Gastroesophageal sphincter (tissue), 4 donors: Measurements from ENCODE around the gene ITGA5. TPM values are rescaled to one million over a fixed set of nuclear protein-coding genes. Genes with fewer than 3 reads are reported as not detected.

Source experiments
- ATAC-seq: fragments of 150-250 bp; one replicate; pipeline ENCODE4 v1.9.1; 2016; ENCODE audit warnings: mild to moderate bottlenecking, moderate library complexity
- H3K27ac ChIP-seq, 4 donors: fragments of 200-600 bp; sonication (generic) in 3 of 4; 1 replicate in 3 of 4; 2 replicates in 1 of 4; pipeline ENCODE4 v1.5.1; 2016 to 2019
- H3K27me3 ChIP-seq: fragments of 200-600 bp; sonication (generic); one replicate; pipeline ENCODE4 v1.5.1; 2019
- H3K36me3 ChIP-seq, 2 donors: fragments of 200-600 bp; sonication (generic); one replicate each; pipeline ENCODE4 v1.5.1; 2019; ENCODE audit warnings: control low read depth in 1 of 2
- H3K4me1 ChIP-seq, 3 donors: fragments of 200-600 bp; sonication (generic); 1 replicate in 2 of 3; 2 replicates in 1 of 3; pipeline ENCODE4 v1.5.1; 2016 to 2019; ENCODE audit warnings: control low read depth in 2 of 3
- H3K4me3 ChIP-seq, 2 donors: fragments of 200-600 bp; sonication (generic); one replicate each; pipeline ENCODE4 v1.5.1; 2019; ENCODE audit warnings: mild to moderate bottlenecking in 1 of 2, moderate library complexity in 1 of 2
- H3K9me3 ChIP-seq, 3 donors: fragments of 200-600 bp; sonication (generic); one replicate each; pipeline ENCODE4 v1.5.1; 2017 to 2019; ENCODE audit warnings: control low read depth in 2 of 3
- EP300 ChIP-seq: sonication (generic); formaldehyde crosslinking; IDR thresholded peaks from one replicate; pipeline ENCODE4 v1.6.1; 2017; ENCODE audit warnings: antibody characterized with exemption, mild to moderate bottlenecking
- POLR2A ChIP-seq, 2 donors: fragments of 450-650 bp; IDR thresholded peaks; one replicate each; pipeline ENCODE4 v1.6.1; 2017; ENCODE audit warnings: antibody characterized with exemption in 2 of 2, mild to moderate bottlenecking in 2 of 2, moderate library complexity in 1 of 2
- POLR2AphosphoS5 ChIP-seq: sonication (generic); formaldehyde crosslinking; IDR thresholded peaks from one replicate; pipeline ENCODE4 v1.6.1; 2017; ENCODE audit warnings: antibody characterized with exemption
- WGBS, 2 donors: methylation state at CpG; one replicate each; pipeline ENCODE4 v1.1.5; 2018; ENCODE audit warnings: low coverage in 1 of 2; 5-methylcytosine and 5-hydroxymethylcytosine counted together
- total RNA-seq, 4 donors: library from RNA; depleted of rRNA; stranded (reverse); fragments of >200 nt; gene quantifications; one replicate each; pipeline ENCODE4 v1.1.0, GENCODE V29; 2016
- TF ChIP-seq, protein P1 (sequence below), 4 experiments: fragments of 200-600 bp in 2 of 4; fragments of 450-650 bp in 2 of 4; sonication (generic) in 1 of 4; IDR thresholded peaks; one replicate each; pipeline ENCODE4 v1.5.1; 2017 to 2019; ENCODE audit warnings: antibody characterized with exemption in 4 of 4, mild to moderate bottlenecking in 2 of 4, moderate library complexity in 2 of 4

The ITGA5 gene
- total RNA-seq, 4 donors from 2014 or later: 141 to 908 (median 220) TPM

DNA sequence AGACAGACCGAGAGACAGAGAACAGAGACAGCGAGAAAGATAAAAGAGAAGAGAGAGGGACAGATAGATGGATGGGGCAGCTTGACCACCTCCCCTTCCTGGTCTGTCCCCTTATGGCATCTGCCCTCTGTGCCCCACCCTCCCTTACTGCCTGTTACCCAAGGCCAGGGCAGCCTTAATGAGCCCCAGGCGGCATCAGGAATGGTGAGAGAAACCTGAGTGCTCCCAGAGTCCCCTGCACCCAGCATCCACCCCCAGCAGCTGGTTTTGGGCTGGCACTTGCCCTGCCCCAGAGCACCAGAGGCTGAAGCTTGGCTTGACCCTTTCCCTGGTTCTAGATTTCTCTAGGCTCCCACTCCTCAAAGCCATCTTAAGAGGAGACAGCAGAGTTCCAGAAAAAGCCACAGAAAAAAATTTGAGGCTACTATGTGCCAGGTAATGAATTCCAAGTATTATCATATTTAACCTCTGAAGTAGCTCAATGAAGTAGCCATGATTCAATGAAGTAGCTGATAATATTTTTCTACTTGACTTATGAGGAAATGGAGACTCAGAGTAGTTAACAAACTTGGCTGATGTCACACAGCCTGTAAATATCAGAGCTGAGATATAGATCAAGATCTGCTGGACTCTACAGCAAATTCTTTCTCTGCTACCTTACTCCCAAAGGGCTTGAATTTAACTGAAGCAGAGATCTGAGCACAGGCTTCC lies 32.5 kb downstream of the ITGA5 start:
- no peak for TF ChIP-seq EP300
- TF ChIP-seq POLR2A (IDR thresholded peaks at IDR 0.05): no peak
- no peak for TF ChIP-seq POLR2AphosphoS5
- TF ChIP-seq, protein P1, sequence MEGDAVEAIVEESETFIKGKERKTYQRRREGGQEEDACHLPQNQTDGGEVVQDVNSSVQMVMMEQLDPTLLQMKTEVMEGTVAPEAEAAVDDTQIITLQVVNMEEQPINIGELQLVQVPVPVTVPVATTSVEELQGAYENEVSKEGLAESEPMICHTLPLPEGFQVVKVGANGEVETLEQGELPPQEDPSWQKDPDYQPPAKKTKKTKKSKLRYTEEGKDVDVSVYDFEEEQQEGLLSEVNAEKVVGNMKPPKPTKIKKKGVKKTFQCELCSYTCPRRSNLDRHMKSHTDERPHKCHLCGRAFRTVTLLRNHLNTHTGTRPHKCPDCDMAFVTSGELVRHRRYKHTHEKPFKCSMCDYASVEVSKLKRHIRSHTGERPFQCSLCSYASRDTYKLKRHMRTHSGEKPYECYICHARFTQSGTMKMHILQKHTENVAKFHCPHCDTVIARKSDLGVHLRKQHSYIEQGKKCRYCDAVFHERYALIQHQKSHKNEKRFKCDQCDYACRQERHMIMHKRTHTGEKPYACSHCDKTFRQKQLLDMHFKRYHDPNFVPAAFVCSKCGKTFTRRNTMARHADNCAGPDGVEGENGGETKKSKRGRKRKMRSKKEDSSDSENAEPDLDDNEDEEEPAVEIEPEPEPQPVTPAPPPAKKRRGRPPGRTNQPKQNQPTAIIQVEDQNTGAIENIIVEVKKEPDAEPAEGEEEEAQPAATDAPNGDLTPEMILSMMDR (IDR thresholded peaks at IDR 0.05): no peak
- 79 to 100% methylated on average over 2 of the region's 3 CpGs for WGBS, 2 donors

GRCh38 chr12:54385251-54385914 lies 33.7 kb downstream of the ITGA5 start:
- H3K9me3 ChIP-seq: no peaks in the 10 kb centered on the region
- ATAC-seq: no peak

More for the DNA sequence above, 32.5 kb downstream of the ITGA5 start:
- no peak overlapping the region for H3K27ac ChIP-seq
- H3K4me3 ChIP-seq: no peak overlapping the region
- peaks cover 0 to 34% (median 6%) of the 10 kb centered on the region in 3 donors for H3K4me1 ChIP-seq
- no peaks in the 10 kb centered on the region for H3K9me3 ChIP-seq
- no peaks in the 10 kb centered on the region for H3K27me3 ChIP-seq
- no peak for ATAC-seq
- no peaks in the 10 kb centered on the region for H3K36me3 ChIP-seq

DNA sequence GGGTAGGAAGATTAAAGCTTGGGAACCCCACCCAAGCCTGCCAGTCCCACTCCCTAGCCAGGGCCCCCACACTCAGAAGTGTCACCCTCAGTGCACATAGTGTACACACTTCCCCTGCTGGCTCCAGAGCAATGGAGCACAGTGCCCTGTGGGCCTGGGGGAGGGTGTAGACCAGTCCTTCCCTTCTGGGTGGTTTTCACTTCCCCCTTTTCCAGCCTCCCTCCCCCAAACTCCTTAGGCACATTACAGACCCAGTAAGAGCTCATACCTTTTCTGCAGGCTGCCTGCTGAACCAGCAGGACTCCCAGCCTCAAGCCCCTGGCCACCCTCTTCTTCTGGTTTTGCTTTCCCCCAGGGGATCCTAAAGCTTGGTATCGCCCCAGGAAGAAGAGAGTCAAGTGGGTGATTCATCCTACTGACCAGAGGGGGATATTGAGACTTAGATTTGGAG lies 34.5 kb downstream of the ITGA5 start, which contains the start of gene ZNF385A:
Gene ZNF385A (minus strand): TSS at position 143 of the 451 bp plus-strand sequence. CDS start 219 bp downstream, outside the sequence.
- H3K4me3 ChIP-seq: peak within 1 kb of the TSS in 1 of 2 donors; percentile 14

More at GRCh38 chr12:54385251-54385914, 33.7 kb downstream of the ITGA5 start:
- H3K27ac ChIP-seq: peak overlapping the region in 3 of 4 donors; percentile 15 to 48 (median 31)
- 58 to 69% methylated on average over 3 of the region's 10 CpGs for WGBS, 2 donors
- peak overlapping the region in 1 of 2 donors; percentile 14 for H3K4me3 ChIP-seq
- no peaks in the 10 kb centered on the region for H3K36me3 ChIP-seq
- TF ChIP-seq POLR2A (IDR thresholded peaks at IDR 0.05): no peak
- TF ChIP-seq, protein P1 (IDR thresholded peaks at IDR 0.05): no peak
- no peak for TF ChIP-seq EP300
- TF ChIP-seq POLR2AphosphoS5: no peak
- peaks cover 0 to 23% (median 5%) of the 10 kb centered on the region in 3 donors for H3K4me1 ChIP-seq
- H3K27me3 ChIP-seq: no peaks in the 10 kb centered on the region

GRCh38 chr12:54383041-54383609 lies 35.9 kb downstream of the ITGA5 start:
- H3K27me3 ChIP-seq: no peaks in the 10 kb centered on the region
- ATAC-seq: peak; percentile 27
- no peak overlapping the region for H3K27ac ChIP-seq
- H3K9me3 ChIP-seq: no peaks in the 10 kb centered on the region
- H3K36me3 ChIP-seq: no peaks in the 10 kb centered on the region
- H3K4me1 ChIP-seq: peaks cover 0 to 40% (median 9%) of the 10 kb centered on the region in 3 donors
- no peak overlapping the region for H3K4me3 ChIP-seq
- TF ChIP-seq POLR2AphosphoS5: no peak
- no peak for TF ChIP-seq POLR2A (IDR thresholded peaks at IDR 0.05)
- TF ChIP-seq, protein P1 (IDR thresholded peaks at IDR 0.05): no peak
- TF ChIP-seq EP300: no peak
- 92 to 100% methylated on average over 2 of the region's 3 CpGs for WGBS, 2 donors

More for the DNA sequence above, 34.5 kb downstream of the ITGA5 start, which contains the start of gene ZNF385A:
- no peaks in the 10 kb centered on the region for H3K27me3 ChIP-seq
- TF ChIP-seq EP300 (no peak), POLR2A (IDR thresholded peaks at IDR 0.05) (no peak), POLR2AphosphoS5 (no peak)
- TF ChIP-seq, protein P1 (IDR thresholded peaks at IDR 0.05): no peak
- H3K9me3 ChIP-seq: no peaks in the 10 kb centered on the region
- peaks cover 0 to 26% (median 5%) of the 10 kb centered on the region in 3 donors for H3K4me1 ChIP-seq
- 80% methylated on average over 1 of the region's 1 CpG; no CpG with 5 or more reads in 1 of the 2 donors for WGBS, 2 donors
- H3K27ac ChIP-seq: peak within 1 kb of the TSS in 3 of 4 donors; percentile 11 to 48 (median 15)
- no peaks in the 10 kb centered on the region for H3K36me3 ChIP-seq
- no peak for ATAC-seq
